Keratinocyte (primary cell): ENCODE data around the gene CCDC157.

Source experiments
- EZH2 ChIP-seq: IDR thresholded peaks from one replicate; pipeline ENCODE4 v1.6.1; 2012; ENCODE audit warnings: inconsistent platforms, mild to moderate bottlenecking, low read length, moderate library complexity
- TF ChIP-seq, protein P1 (sequence below), 3 experiments: IDR thresholded peaks in 1 of 3; conservative IDR thresholded peaks in 1 of 3; optimal IDR thresholded peaks in 1 of 3; 2 replicates in 2 of 3; 3 replicates in 1 of 3; pipeline versions ENCODE3 to v1.5.1; 2011; ENCODE audit warnings: low read length in 3 of 3, mild to moderate bottlenecking in 3 of 3, moderate library complexity in 2 of 3, control low read depth in 1 of 3, inconsistent platforms in 1 of 3; ENCODE audit not compliant: insufficient read depth in 2 of 3; ENCODE audit errors: extremely low read depth in 1 of 3

DNA sequence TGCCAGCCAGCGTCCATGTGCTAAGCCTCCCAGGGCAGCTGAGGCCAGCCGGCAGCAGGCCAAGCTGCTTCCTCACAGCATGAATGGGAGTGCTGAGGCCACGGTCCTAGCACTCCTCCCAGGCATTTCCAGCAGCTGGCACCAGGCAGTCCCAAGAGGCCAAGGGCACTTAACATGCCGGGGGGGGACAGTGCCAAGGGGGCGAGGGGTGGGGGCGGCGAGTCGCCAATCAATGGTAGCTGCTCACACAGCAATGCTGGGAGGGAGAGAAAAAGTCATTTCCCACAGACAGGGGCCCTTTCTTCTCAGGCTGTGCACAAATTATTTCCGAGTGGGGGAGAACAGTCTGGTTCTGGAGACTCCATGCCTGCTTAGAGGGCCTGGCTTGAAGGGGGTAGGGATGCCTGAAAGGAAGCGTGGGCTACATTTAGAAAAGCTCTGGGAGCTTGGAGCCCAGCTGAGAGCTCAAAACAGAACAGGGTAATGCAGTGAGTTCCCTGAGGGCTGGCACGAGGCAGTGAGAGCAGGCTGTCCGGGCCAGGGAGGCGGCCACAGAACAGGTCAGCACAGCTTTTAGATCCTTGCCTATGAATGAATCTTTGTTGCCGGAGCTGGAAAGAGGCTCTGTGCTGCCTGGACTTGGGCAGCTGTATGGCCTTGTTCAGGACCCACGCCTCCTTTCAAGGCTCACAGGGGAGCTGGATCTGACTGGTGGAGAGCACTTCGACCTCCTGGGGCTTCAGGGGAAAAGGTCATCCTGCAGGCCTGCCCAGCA, 15.7 kb upstream of the CCDC157 start:
- TF ChIP-seq, protein P1, sequence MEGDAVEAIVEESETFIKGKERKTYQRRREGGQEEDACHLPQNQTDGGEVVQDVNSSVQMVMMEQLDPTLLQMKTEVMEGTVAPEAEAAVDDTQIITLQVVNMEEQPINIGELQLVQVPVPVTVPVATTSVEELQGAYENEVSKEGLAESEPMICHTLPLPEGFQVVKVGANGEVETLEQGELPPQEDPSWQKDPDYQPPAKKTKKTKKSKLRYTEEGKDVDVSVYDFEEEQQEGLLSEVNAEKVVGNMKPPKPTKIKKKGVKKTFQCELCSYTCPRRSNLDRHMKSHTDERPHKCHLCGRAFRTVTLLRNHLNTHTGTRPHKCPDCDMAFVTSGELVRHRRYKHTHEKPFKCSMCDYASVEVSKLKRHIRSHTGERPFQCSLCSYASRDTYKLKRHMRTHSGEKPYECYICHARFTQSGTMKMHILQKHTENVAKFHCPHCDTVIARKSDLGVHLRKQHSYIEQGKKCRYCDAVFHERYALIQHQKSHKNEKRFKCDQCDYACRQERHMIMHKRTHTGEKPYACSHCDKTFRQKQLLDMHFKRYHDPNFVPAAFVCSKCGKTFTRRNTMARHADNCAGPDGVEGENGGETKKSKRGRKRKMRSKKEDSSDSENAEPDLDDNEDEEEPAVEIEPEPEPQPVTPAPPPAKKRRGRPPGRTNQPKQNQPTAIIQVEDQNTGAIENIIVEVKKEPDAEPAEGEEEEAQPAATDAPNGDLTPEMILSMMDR (optimal IDR thresholded peaks at IDR 0.05 in 1 of 3, IDR thresholded peaks at IDR 0.05 in 1 of 3, conservative IDR thresholded peaks at IDR 0.05 in 1 of 3; ENCODE audit: extremely low read depth in 1 of 3, insufficient read depth in 2 of 3, low read length in 3 of 3) = no peak
- no peak for TF ChIP-seq EZH2
